HG03342 (cell line): ENCODE results near the gene PSME3IP1.

Experiments
- ATAC-seq: cut with Tn5 transposase; IDR thresholded peaks from one replicate; pipeline ENCODE4 v1.9.1; 2021; ENCODE audit warnings: mild to moderate bottlenecking, moderate library complexity; ENCODE audit not compliant: unreplicated experiment

The PSME3IP1 gene

DNA sequence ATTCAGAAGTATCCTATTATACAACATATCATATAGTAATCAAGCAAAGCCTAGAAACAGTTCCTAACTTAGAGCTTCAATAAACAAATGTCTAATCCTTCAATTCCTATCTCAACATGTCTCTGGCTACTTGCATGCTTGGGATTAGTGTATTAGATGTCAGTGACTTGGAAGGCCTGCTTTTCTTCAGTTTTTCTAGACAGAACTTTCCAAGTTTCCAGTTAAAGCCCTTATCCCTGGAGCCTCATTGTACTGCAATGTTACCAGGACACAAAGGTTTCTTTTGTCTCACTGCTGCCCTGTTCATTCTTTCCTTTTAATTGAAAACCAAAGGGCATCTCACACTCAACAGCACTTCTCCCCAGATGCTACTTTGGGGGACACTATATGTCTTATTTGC is 16.5 kb downstream of the PSME3IP1 start:
- ATAC-seq, result no peak

DNA sequence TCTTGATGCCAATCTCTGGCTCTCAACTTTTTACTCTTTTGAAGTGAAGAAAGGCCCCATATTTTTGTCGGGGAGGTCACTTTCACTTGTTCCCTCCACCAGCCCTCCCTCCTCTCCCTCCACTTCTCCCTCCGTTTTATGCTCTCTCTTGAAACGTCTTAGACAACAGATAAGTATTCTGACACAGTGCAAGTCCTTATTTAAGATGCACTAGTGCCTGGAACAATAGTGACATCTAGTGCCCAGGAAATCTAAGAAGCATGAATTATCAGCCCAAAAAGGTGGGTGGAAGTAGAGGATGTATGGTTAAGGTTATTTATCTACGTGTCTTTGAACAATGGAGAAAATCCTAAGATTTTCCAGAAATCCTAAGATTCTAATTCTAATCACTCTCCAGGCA is 17.9 kb downstream of the PSME3IP1 start:
- no peak for ATAC-seq

DNA sequence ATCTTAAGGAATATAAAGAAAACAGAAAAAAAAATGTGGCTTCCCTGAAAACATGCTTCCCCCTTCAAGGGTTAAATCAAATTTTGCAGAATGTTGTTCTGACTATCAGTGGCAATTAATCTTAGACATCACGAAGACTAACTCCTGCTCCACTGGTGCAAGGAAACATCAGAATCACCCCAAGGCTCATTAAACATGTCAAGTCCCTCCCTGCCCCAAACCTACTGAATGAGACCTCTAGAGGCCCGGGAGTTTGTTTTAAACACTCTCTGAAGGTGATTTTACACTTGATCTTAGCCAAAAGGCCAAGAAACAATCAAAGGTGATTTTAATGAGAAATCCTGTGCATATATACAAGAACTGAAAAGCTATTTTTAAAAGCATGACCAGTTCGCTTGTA is 18.3 kb downstream of the PSME3IP1 start:
- no peak for ATAC-seq

DNA sequence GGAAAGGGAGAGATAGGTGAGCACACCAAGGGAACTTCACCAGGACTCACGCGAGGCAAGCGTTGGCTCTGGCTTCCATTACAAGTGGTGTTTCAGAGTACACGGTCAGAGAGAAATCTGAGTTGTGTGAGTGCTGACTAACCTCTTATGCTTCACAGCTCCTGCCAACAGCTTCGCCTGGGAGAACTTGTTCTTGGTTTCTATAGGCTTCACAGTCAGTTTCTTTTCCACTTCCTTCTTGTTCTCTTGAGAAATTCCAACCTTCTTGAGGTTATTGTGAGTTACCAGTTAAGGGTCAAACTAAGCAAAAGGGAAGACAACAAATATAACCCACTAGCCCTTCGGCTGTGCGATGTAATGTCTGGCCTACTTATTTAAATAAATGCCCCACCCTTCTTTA is 18.9 kb downstream of the PSME3IP1 start:
- ATAC-seq, result peak; percentile 47

DNA sequence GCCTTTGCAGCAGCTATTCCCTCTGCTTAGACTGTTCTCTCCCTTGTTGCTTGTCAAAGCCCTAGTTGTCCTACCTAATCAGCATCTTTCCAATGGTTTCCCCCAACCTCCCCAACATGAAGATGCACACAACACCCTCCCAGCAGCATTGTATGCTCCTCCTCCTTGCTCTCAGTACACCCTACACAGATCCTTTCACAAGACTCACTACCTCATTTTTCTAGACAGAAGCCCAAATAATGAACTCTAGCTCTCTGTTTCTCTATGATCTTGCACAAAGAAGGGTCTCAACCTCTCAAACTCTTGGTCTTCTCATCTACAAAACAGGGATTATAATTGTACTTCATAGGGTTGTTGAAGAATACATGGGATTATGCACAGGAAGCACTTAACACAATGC is 19.4 kb downstream of the PSME3IP1 start:
- no peak for ATAC-seq

DNA sequence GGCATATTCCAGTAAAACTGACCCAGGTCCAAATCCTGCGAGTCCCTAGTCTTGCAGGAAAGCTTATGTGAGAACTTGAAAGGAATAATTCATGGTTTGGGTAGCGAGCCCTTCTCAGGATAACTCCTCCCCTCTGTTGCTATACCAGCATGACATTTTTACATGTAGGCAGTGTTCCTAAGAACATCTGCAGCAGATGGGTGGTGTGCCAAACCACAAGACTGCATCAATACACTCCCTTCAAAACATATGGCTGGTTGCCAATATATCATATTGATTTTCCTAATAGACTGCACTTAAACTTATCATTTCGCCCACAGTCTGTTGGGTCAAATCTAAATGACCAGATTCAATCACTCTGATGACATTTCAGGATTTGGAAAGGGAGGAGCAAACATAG is 19.9 kb downstream of the PSME3IP1 start:
- ATAC-seq, result no peak

DNA sequence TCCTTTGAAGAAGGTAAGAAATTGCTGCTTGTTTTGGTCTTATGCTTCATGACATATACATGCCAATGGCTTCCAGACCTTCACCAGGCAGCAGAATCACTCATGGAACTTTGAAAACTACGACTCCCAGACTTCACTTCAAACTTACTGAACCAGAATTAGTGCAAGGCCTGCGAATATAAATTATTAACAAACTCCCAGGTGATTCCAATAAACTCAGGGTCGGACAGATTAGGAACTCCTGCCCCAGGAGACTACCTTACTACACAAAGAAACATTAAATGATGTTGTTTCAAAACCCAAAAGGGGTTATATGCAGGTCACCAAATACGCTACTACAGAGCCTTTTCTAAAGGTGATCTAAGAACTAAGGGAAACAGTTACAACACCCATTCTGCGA is 20.4 kb downstream of the PSME3IP1 start:
- no peak for ATAC-seq

DNA sequence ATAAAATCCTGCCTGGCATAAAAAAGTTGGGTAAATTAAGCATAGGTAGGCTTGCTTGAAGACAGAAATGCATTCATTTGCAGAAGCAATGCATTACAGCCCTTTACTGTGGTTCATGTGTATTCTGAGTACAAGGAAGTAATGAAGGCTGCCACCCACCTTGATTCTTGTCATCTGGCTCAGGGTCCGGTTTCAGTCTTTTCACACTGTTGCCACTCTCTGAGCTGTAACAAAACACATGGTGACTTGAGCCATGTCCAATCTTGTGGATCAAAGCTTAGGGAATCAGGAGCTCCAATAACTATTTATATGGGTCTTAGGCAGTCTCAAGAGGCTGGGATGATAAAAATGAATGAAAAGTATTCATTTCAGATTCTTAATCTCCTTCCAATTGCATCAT is 22.0 kb downstream of the PSME3IP1 start:
- no peak for ATAC-seq

DNA sequence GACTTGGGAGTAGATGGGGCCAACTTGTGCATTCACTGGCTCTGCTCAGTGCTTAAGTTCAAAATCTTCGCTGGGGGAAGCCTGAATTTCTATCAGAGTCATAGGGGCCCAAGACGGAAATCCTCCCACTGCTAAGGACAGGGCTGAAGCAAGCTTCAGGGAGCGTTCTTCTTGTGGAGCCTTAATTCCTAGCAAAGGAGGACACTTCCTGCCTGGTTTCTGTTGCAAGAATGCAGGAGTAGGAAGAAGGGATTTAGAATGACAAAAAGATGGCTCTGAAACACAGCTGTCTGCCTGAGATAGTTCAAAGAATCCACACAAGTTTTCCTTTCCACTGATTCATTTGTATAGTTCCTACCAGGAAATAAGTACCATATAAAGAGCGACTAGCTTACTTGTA is 26.4 kb downstream of the PSME3IP1 start:
- ATAC-seq, result no peak

DNA sequence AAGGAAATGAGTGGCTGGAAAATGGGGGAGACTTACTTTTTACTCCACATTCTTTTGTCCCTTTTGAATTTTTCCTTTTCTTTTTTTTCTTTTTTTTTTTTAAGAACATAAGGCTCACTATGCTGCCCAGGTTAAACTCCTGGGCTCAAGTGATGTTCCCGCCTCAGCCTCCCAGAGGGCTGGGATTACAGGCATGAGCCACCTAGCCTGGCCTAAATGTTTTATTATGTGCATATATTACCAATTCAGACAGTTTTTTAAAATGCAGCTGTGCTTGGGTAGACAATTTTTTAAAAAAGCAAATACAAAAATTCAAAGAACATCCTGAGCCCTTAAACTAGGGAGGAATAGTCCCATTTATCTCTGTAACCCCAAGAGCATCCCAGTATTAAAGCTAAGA is 28.3 kb downstream of the PSME3IP1 start:
- no peak for ATAC-seq

DNA sequence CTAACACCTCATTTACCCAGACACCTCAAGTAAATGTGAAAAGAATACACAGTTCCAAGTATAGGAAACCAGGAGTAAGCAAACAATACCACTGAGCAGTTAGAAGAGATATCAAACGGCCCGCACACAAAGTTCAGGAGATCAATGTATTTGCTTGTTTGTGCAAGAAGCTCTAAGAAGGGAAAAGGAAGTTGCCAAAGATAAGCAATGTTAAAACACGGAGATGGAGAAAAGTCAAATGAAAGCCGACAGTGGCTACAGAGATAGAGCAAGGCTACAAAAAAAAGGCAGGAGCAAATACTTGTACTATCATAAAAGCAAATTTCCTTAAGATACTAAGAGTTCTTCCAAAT is 29.5 kb downstream of the PSME3IP1 start:
- ATAC-seq, result no peak

DNA sequence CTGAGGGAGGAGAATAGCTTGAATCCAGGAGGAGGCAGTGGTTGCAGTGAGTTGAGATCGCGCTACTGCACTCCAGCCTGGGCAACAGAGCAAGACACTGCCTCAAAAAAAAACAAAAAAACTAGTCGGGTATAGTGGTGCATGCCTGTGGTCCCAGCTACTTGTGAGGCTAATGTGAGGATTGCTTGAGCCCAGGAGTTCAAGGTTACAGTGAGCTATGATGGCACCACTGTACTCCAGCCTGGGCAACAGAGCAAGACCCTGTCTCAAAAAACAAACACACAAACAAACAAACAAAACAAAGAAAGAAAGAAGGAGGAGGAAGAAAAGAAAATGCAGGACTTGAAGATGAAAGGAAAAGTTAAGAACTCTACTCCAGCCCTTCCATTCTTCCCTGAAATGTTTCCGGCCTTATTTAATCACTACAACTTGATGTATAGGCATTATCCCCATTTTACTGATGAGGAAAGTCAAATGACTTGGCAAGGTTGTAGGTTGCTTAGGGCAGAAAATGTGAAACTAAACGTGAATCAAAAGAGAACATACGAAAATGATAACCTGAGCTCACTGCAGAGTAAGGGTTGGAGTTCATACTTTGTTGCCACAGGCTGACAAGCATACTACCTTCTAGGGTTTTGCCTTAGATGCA is 30.0 kb downstream of the PSME3IP1 start:
- ATAC-seq, result no peak

DNA sequence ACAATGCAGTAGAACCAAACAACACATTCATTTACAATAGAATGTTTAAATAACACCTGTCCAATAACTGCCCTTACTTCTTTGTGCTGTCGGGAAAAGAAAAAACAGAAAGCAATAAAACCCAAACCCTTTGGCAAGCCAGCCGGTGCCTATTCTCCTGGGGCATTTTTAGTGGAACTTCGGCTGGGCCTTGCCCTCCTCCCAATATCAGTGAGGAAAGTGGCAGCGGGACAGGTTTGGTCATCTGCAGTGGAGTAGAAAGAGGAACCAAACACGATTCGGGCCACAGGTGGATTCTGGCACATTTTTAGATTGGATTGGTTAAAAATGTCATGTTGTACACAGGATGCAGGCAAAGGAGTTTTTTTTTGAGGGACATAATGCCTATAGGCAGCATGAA is 32.0 kb downstream of the PSME3IP1 start:
- ATAC-seq, result no peak

DNA sequence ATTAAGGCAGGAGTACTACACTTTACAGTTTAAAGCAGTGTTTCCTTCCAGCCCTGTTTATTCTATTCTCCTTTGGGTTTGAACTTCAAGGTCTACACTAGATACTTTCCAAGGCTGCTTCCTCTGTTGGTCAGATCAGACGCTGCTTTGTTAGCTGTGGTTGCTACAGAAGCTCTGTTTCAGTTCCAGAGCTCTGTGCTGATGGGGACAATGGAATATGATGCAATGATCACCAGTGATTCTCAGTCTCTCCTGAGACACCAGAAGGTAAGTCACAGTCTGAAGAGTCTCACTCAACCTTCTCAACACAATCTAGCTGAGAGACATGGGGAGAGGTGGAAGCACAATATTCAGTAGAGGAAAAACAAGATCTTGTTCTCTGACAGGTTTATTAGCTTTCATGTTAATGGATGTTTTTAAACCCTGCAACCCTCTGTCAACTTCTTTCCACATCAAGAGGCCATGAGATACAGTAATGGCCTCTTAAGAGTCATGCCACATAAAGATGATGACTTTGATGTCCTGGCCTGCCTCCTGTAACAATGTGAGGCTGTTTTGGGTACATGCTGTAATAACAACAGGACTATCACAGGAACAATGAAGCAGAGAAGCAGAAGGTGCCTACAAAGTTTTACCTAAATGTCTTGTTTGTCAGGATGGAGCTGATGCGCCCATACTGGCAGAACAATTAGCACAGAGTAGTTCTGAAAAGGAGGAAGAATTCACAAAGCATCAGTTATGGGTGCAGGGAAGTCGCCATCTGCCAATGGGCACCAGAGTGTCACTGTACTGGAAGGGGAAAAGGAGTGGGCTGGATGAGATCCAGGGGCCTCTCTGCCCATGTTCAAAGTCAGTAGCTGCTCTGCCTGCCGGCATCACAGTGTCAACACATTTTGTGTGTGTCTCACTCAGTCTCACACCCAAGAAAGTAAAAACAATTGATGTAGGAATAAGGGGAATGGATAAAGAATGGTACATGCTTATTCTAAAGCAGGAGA is 33.4 kb downstream of the PSME3IP1 start:
- ATAC-seq, result no peak

DNA sequence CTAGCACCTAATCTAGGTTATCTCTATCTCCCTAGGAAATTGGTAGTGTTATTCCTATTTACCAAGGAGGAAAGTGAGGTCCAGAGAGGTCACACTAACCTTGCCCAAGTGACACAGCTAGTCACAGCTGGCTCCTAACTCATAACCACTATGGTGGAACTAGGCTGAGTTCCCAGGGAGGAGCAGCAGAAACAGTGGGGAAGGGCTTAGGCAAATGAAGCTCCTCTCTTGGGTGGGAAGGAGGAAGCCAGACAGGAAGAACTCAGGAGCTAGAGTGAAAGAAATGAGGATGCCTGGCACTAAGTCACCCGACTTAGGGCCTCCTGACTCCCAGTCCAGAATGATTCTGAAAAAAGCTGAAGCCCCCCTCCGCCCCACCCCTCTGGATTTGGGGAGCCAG is 34.5 kb downstream of the PSME3IP1 start:
- no peak for ATAC-seq

DNA sequence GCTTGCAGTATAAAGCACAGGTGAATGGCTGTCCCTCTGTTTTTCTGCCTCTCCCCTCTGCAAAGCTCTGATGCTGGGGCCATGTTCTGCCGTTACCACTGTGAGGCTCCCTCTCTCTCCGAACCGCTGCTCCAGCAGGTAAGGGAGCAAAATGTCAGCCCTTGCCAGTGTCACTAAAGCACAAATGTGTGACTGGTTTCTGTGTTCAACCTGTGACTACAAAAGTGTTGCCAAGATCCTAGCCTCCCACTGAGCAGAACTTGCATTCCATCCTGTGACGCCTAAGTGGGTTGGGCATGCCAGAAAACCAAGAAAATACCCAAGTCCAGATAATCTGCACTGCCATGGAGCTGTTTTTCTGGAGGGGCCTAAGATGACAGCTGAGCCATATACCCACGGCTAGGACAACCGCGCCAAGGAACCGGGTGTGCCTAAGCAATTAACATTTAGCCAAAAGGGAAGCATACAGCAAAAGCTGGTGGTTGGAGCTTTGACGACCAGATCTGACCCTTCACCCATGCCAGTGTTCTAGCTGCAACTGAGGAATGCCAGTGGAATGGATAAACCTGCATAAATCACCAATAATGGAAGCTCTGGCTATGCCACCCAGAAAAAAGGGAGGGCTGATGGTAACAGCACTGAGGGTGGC is 35.0 kb downstream of the PSME3IP1 start:
- no peak for ATAC-seq

DNA sequence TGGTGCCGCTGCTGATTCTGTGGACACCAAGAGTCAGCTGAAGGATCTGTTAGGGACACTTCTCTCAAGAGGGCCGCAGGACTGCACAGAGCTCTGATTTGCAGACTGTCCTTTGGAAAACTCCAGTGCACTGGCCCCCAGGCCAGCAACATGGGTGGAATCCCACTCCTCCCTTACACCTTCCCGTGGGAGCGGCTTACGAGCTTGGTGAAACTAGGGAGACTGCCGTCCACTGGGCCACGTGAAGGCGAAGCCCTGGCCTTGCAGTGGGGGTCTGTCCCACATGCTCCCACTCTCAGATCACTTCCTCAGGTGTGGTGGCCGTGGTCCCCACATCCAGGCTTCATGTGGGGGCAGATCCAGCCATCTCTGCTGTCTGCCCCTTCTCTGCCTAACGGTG is 36.4 kb downstream of the PSME3IP1 start:
- no peak for ATAC-seq

DNA sequence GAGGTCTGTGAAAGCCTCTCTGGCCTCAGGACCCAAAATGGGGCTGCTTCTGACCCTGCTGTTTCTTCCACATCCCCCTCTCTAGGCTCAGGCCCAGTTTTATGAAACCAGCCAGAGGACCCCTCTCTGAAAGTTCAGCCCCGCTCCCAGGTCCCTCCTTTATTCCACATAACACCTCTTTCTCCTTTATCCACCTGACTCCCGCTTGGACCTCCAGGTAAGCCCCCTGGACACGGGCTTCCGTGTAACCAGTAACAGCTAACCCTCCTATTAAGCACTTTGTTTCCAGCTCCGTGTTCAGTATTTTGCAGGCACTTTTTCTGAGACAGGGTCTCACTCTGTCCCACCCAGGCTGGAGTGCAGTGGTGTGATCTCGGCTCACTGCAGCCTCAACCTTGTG is 37.4 kb downstream of the PSME3IP1 start:
- no peak for ATAC-seq

DNA sequence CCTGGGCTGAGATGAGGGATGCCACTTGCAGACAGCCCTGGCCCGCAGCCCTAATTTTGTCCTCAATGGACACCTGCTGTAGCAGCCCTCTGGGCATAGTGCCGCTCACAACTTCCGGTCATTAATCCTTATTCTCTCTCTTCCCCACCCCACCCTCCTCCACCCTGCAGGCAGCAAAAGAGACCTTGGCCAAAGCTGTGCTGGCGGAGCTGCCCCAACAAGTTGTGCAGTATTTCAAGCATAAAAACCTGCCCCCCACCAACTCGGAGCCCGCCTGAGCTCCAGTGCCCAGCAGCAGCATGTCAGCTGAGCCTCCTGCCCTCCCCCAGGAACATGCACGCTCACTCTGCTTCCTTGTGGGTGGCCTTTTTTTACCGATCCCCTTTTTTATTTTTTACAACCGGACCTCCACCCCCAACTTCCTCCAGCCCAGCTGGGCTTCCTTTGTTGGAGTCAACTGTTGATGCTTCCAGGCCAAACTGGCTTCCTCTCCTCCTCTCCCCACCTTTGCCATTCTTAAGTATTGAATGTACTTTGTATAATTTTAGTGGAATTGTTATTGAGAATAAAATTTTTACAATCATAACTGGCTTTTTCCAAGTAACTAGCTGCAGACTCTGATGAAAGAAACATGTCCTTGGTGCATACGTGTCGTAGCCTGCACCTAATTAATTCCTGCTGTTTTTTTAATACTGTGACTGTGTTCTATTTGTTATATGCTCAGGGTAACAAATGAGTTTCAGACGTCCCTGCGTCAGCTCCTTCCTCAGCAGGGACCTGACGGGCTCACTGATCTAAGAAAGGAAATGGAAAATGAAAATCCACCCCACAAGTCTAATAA is 38.2 kb downstream of the PSME3IP1 start:
- no peak for ATAC-seq

DNA sequence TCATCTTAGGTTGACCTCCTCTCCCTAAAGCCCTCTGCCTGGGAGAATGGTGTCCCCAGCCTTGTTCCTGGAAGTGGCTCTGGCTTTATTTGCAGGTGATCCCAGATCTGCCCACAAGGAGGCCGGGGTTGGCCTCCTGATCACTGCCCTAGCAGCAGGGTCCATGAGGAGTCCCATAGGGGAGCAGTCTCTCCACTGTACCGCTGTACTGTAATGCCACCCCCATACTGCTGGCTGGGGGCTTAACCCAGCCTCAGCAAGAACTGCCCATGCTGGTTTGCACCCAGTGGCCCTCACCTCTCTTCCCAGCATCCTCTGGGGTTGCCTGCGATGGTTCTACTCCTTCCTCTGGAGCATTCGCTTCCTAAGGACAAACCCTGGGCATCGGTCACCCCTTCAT is 39.1 kb downstream of the PSME3IP1 start:
- ATAC-seq, result no peak

DNA sequence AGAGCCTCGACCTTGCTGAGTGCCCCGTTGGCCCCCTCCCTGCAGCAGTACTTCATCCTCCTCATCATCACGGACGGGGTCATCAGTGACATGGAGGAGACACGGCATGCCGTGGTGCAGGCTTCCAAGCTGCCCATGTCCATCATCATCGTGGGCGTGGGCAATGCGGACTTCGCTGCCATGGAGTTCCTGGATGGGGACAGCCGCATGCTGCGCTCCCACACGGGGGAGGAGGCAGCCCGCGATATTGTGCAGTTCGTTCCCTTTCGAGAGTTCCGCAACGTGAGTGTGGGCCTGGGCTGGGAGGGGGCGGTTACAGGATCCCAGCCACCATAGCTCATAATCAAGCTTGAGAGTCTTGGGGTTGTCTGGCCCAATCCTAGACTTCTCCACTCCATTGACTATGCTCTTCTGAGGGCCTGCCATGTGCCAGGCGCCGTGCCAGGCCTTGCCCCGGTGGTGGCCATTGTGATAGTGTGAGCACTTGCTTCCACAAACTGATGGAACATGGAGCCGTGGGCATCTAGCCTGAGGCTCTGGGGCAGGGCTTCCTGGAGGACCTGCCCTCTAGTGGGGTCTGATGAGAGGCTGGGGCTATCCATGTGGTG is 39.7 kb downstream of the PSME3IP1 start:
- ATAC-seq, result no peak
